ENCODE data around the gene HCFC1R1.
"Not testable (repeated sequence)": the region's sequence is repeated elsewhere in the genome, so short reads cannot be mapped to it uniquely, and the experiment has no call there.

HCFC1R1 gene

GRCh38 chr16:3023669-3024478 lies at the start of gene HCFC1R1, which contains the start of gene THOC6:
TSS of gene HCFC1R1 (minus strand) at chr16:3023942. CDS start at chr16:3023941, 1 bp downstream.
TSS of gene THOC6 (plus strand) at chr16:3024035. CDS start at chr16:3024327, 292 bp downstream.
- peak; percentile 69 for DNase-seq

- no peak for DNase-seq
These were observed 49.7 kb upstream of the HCFC1R1 start for GRCh38 chr16:3073448-3073847.

GRCh38 chr16:3072576-3073263 lies 49.0 kb upstream of the HCFC1R1 start:
- DNase-seq = not testable (repeated sequence)

- DNase-seq = not testable (repeated sequence)
These were observed 48.4 kb upstream of the HCFC1R1 start for GRCh38 chr16:3072148-3072547.

- DNase-seq = no peak
These were observed 47.9 kb upstream of the HCFC1R1 start for GRCh38 chr16:3071655-3072054.

- DNase-seq = no peak
These were observed 46.9 kb upstream of the HCFC1R1 start for GRCh38 chr16:3070608-3071111.

GRCh38 chr16:3069146-3069545 lies 45.4 kb upstream of the HCFC1R1 start:
- DNase-seq = not testable (repeated sequence)

- no peak for DNase-seq
These were observed 44.7 kb upstream of the HCFC1R1 start for GRCh38 chr16:3068487-3068886.

- no peak for DNase-seq
These were observed 42.7 kb upstream of the HCFC1R1 start for GRCh38 chr16:3066440-3066748.

GRCh38 chr16:3065742-3066439 lies 42.1 kb upstream of the HCFC1R1 start:
- no peak for DNase-seq

GRCh38 chr16:3065069-3065741 lies 41.5 kb upstream of the HCFC1R1 start, which contains the start of gene IL32:
TSS of gene IL32 (plus strand) at chr16:3065640. CDS start at chr16:3065812, 172 bp downstream.
- no peak for DNase-seq

GRCh38 chr16:3063625-3064386 lies 40.1 kb upstream of the HCFC1R1 start:
- DNase-seq = no peak

- no peak for DNase-seq
These were observed 38.8 kb upstream of the HCFC1R1 start for GRCh38 chr16:3062553-3062952.

GRCh38 chr16:3060339-3061127 lies 36.8 kb upstream of the HCFC1R1 start:
- DNase-seq = no peak

GRCh38 chr16:3059723-3060242 lies 36.0 kb upstream of the HCFC1R1 start:
- no peak for DNase-seq

GRCh38 chr16:3059041-3059722 lies 35.4 kb upstream of the HCFC1R1 start:
- DNase-seq = no peak

- no peak for DNase-seq
These were observed 34.6 kb upstream of the HCFC1R1 start for GRCh38 chr16:3058139-3059030.

GRCh38 chr16:3057181-3058138 lies 33.7 kb upstream of the HCFC1R1 start:
- no peak for DNase-seq
